ENCODE data around the gene DPH6.

- no peak for TF ChIP-seq CTCF (IDR thresholded peaks at IDR 0.05)
- TF ChIP-seq POLR2A (IDR thresholded peaks at IDR 0.05), result no peak
Measured at GRCh38 chr15:35533130-35534110, 12.5 kb downstream of the DPH6 start.
